GM23338 (cell line): Measurements from ENCODE around the gene ERCC1. TPM values are rescaled to one million over a fixed set of nuclear protein-coding genes. Genes with fewer than 3 reads are reported as not detected.
A peak's percentile ranks its signal among the peaks of the same experiment; 100 is the strongest.

Experiments
- ATAC-seq: fragments of 200-7000 bp; cut with Tn5 transposase; 3 replicates; pipeline ENCODE4 v1.9.1; 2020
- DNase-seq: peaks from one replicate; pipeline ENCODE4 v3.0.0-alpha.2; 2015; ENCODE audit warnings: low spot score
- H2AFZ ChIP-seq: fragments of 200-600 bp; sonication (generic); 2 replicates; pipeline ENCODE4 v1.8.0; 2016; ENCODE audit warnings: antibody characterized with exemption, mild to moderate bottlenecking, moderate library complexity
- H3F3A ChIP-seq: fragments of 200-600 bp; sonication (generic); replicated peaks from 2 replicates; pipeline ENCODE4 v1.8.0; 2017; ENCODE audit warnings: antibody characterized with exemption, mixed run types, low read depth
- H3K27ac ChIP-seq: fragments of 200-600 bp; sonication (generic); 2 replicates; pipeline ENCODE4 v1.6.1; 2016; ENCODE audit warnings: low read depth
- H3K27me3 ChIP-seq: fragments of 200-600 bp; sonication (generic); 2 replicates; pipeline ENCODE4 v1.8.0; 2016; ENCODE audit warnings: mild to moderate bottlenecking, mixed run types, moderate library complexity; ENCODE audit not compliant: insufficient read depth
- H3K36me3 ChIP-seq: fragments of 200-600 bp; sonication (generic); 2 replicates; pipeline ENCODE4 v1.8.0; 2016; ENCODE audit warnings: mild to moderate bottlenecking; ENCODE audit not compliant: insufficient read depth
- H3K4me1 ChIP-seq: fragments of 200-600 bp; sonication (generic); 2 replicates; pipeline ENCODE4 v1.8.0; 2016; ENCODE audit warnings: mild to moderate bottlenecking, moderate library complexity; ENCODE audit not compliant: insufficient read depth
- H3K4me2 ChIP-seq: fragments of 200-600 bp; sonication (generic); 2 replicates; pipeline ENCODE4 v1.7.1; 2017; ENCODE audit warnings: mixed run types
- H3K4me3 ChIP-seq: fragments of 200-600 bp; sonication (generic); 2 replicates; pipeline ENCODE4 v1.6.1; 2016; ENCODE audit warnings: mixed run types
- H3K79me2 ChIP-seq: fragments of 200-600 bp; sonication (generic); replicated peaks from 2 replicates; pipeline ENCODE4 v1.8.0; 2017; ENCODE audit warnings: mild to moderate bottlenecking; ENCODE audit not compliant: insufficient read depth
- H3K9me2 ChIP-seq: fragments of 200-600 bp; sonication (generic); 2 replicates; pipeline ENCODE4 v1.8.0; 2017; ENCODE audit not compliant: insufficient read depth
- H4K20me1 ChIP-seq: fragments of 200-600 bp; sonication (generic); replicated peaks from 2 replicates; pipeline ENCODE4 v1.8.0; 2017; ENCODE audit warnings: mild to moderate bottlenecking; ENCODE audit not compliant: insufficient read depth
- H3K27ac Mint-ChIP-seq: 2 replicates; pipeline ENCODE4 v1.8.0; 2020; ENCODE audit warnings: inconsistent platforms, mild to moderate bottlenecking, moderate library complexity, mixed read lengths
- H3K27me3 Mint-ChIP-seq: 3 replicates; pipeline ENCODE4 v1.8.0; 2022; ENCODE audit warnings: low read depth, mild to moderate bottlenecking, moderate library complexity, mixed read lengths, inconsistent platforms; ENCODE audit not compliant: insufficient read depth, poor library complexity
- H3K36me3 Mint-ChIP-seq: 3 replicates; pipeline ENCODE4 v1.8.0; 2021; ENCODE audit warnings: low read depth, mild to moderate bottlenecking, inconsistent platforms, moderate library complexity, mixed read lengths
- H3K4me1 Mint-ChIP-seq: 3 replicates; pipeline ENCODE4 v1.8.0; 2020; ENCODE audit warnings: mild to moderate bottlenecking, inconsistent platforms, mixed read lengths
- H3K4me3 Mint-ChIP-seq: 3 replicates; pipeline ENCODE4 v1.8.0; 2021; ENCODE audit warnings: moderate library complexity, mild to moderate bottlenecking, inconsistent platforms, mixed read lengths
- H3K9me3 Mint-ChIP-seq: 3 replicates; pipeline ENCODE4 v1.8.0; 2020; ENCODE audit warnings: moderate library complexity, mild to moderate bottlenecking, inconsistent platforms, mixed read lengths
- CREB1 ChIP-seq: fragments of 250-450 bp; sonication (Bioruptor Pico); IDR thresholded peaks from 2 replicates; pipeline ENCODE4 v1.5.0; 2020; ENCODE audit warnings: low read depth, mild to moderate bottlenecking, moderate library complexity
- EZH2phosphoT487 ChIP-seq: fragments of 200-600 bp; sonication (generic); IDR thresholded peaks from one replicate; pipeline ENCODE4 v1.8.1; 2018; ENCODE audit warnings: antibody characterized with exemption; ENCODE audit not compliant: unreplicated experiment
- JUNB ChIP-seq: IDR thresholded peaks from one replicate; pipeline ENCODE4 v1.6.1; 2016; ENCODE audit warnings: antibody characterized with exemption; ENCODE audit not compliant: unreplicated experiment
- NANOG ChIP-seq: IDR thresholded peaks from 2 replicates; pipeline ENCODE4 v1.6.1; 2016; ENCODE audit warnings: antibody characterized with exemption, borderline replicate concordance
- POLR2AphosphoS5 ChIP-seq: IDR thresholded peaks from 2 replicates; pipeline ENCODE4 v1.6.1; 2016; ENCODE audit warnings: antibody characterized with exemption, low read depth
- STAT1 ChIP-seq: IDR thresholded peaks from one replicate; pipeline ENCODE4 v1.6.1; 2016; ENCODE audit warnings: antibody characterized with exemption; ENCODE audit not compliant: unreplicated experiment
- ZNF114 ChIP-seq: fragments of 250-450 bp; sonication (Bioruptor Pico); IDR thresholded peaks from 2 replicates; pipeline ENCODE4 v1.5.0; 2020; ENCODE audit warnings: mild to moderate bottlenecking, moderate library complexity
- ZNF331 ChIP-seq: fragments of 250-450 bp; sonication (Bioruptor Pico); IDR thresholded peaks from 2 replicates; pipeline ENCODE4 v1.5.0; 2020; ENCODE audit warnings: low read depth, mild to moderate bottlenecking, moderate library complexity
- polyA plus RNA-seq: library from polyadenylated mRNA; unstranded; fragments of >200 nt; fragmentation: Nextera tagmentation; extraction: Ambion mirVana; gene quantifications from 2 replicates; pipeline ENCODE4 v1.2.1, GENCODE V29; 2016
- total RNA-seq: library from RNA; depleted of rRNA; stranded (reverse); fragments of >200 nt; shearing (Covaris generic); gene quantifications from 2 replicates; pipeline ENCODE4 v1.2.3, GENCODE V29; 2014
- TF ChIP-seq, protein P1 (sequence below): IDR thresholded peaks from one replicate; pipeline ENCODE4 v1.6.1; 2018; ENCODE audit warnings: antibody characterized with exemption; ENCODE audit not compliant: unreplicated experiment
- TF ChIP-seq, protein P2 (sequence below), 2 experiments: fragments of 200-600 bp in 1 of 2; sonication (generic) in 1 of 2; conservative IDR thresholded peaks; 2 replicates each; pipeline versions ENCODE4 v1.5.1 to v1.6.1; 2016 to 2017; ENCODE audit warnings: antibody characterized with exemption in 2 of 2, low read depth in 2 of 2, mild to moderate bottlenecking in 2 of 2, moderate library complexity in 1 of 2
- TF ChIP-seq, protein P3 (sequence below): fragments of 250-450 bp; sonication (Bioruptor Pico); IDR thresholded peaks from 2 replicates; pipeline ENCODE4 v1.5.0; 2020; ENCODE audit warnings: mild to moderate bottlenecking, moderate library complexity

The ERCC1 gene
- total and polyA plus RNA-seq, 2 experiments from 2014 or later, result 39.0 to 52.3 TPM

DNA sequence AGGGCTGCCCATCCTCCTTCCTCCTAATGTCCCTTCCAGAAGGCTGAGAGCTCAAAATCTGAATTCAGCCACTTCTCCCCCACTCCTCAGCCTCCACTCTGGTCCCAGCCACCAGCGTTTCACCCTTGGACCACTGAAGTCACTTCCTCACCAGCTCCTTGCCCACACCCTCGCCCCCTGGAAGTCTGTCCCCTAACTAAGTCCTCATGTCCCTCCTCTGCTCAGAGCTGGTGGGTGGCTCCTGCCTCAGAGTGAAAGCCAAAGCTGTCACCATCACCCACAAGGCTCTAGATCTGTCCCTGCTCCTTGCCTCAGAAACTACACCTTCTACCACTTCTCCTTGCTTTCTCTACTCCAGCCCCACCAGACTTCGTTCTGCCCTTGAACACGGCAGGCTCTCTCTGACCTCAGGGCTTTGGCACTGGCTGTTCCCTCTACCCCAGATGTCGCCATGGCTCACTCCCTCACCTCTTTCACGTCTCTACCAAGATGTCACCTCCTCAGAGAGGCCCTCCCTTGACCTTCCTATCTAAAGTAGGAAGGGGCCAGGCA is 1.7 kb downstream of the ERCC1 start (continued):
- TF ChIP-seq, protein P1, sequence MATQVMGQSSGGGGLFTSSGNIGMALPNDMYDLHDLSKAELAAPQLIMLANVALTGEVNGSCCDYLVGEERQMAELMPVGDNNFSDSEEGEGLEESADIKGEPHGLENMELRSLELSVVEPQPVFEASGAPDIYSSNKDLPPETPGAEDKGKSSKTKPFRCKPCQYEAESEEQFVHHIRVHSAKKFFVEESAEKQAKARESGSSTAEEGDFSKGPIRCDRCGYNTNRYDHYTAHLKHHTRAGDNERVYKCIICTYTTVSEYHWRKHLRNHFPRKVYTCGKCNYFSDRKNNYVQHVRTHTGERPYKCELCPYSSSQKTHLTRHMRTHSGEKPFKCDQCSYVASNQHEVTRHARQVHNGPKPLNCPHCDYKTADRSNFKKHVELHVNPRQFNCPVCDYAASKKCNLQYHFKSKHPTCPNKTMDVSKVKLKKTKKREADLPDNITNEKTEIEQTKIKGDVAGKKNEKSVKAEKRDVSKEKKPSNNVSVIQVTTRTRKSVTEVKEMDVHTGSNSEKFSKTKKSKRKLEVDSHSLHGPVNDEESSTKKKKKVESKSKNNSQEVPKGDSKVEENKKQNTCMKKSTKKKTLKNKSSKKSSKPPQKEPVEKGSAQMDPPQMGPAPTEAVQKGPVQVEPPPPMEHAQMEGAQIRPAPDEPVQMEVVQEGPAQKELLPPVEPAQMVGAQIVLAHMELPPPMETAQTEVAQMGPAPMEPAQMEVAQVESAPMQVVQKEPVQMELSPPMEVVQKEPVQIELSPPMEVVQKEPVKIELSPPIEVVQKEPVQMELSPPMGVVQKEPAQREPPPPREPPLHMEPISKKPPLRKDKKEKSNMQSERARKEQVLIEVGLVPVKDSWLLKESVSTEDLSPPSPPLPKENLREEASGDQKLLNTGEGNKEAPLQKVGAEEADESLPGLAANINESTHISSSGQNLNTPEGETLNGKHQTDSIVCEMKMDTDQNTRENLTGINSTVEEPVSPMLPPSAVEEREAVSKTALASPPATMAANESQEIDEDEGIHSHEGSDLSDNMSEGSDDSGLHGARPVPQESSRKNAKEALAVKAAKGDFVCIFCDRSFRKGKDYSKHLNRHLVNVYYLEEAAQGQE, result no peak
- TF ChIP-seq ZNF331 (CRISPR knock-in tag), result no peak

DNA sequence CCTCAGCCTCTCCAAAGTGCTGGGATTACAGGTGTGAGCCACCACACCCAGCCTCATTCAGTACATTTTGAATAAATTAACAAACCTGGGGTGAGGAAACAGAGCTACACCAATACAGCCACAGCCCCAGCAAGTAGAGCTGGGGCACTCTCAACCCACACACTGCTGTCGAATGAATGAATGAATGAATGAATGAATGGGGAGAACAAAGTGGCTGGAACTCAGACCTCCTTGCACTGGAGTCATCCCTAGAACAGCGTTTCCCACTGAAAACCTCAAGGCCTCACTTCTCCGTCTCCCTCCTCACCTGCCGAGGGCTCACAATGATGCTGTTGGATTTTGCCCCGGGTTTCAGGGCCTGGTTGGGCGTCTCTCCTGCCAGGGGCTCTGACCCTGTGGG is 2.8 kb downstream of the ERCC1 start:
- no peak for ATAC-seq
- no peaks in the 10 kb centered on the region for H3K9me2 ChIP-seq
- Mint-ChIP-seq H3K27ac (no peak overlapping the region), H3K4me3 (0 out of 3 replicates have a peak overlapping the region, but pooled peaks have one; percentile 6), H3K27me3 (peaks cover 13% of the 10 kb centered on the region), H3K4me1 (peaks cover 23% of the 10 kb centered on the region), H3K36me3 (peaks cover 29% of the 10 kb centered on the region), H3K9me3 (no peaks in the 10 kb centered on the region; the same call in 2 of the 3 replicates)
- H3K4me3 ChIP-seq, result no peak overlapping the region
- H3K36me3 ChIP-seq, result no peaks in the 10 kb centered on the region; the same call in 1 of the 2 replicates
- H3K79me2 ChIP-seq, result peaks cover 5% of the 10 kb centered on the region; the same call in 1 of the 2 replicates
- H4K20me1 ChIP-seq, result peaks cover 2% of the 10 kb centered on the region; the same call in 1 of the 2 replicates
- H3K4me2 ChIP-seq, result no peak overlapping the region
- peaks cover 12% of the 10 kb centered on the region; the same call in 1 of the 2 replicates for H3F3A ChIP-seq
- DNase-seq, result no peak
- peaks cover 14% of the 10 kb centered on the region; the same call in 1 of the 2 replicates for H3K4me1 ChIP-seq
- H3K27ac ChIP-seq, result no peak overlapping the region
- no peaks in the 10 kb centered on the region for H3K27me3 ChIP-seq
- H2AFZ ChIP-seq, result no peak overlapping the region
- TF ChIP-seq ZNF114 (CRISPR knock-in tag) (no peak), CREB1 (CRISPR knock-in tag) (no peak), STAT1 (no peak), JUNB (no peak), NANOG (no peak), EZH2phosphoT487 (no peak), POLR2AphosphoS5 (no peak)
- TF ChIP-seq, protein P2, sequence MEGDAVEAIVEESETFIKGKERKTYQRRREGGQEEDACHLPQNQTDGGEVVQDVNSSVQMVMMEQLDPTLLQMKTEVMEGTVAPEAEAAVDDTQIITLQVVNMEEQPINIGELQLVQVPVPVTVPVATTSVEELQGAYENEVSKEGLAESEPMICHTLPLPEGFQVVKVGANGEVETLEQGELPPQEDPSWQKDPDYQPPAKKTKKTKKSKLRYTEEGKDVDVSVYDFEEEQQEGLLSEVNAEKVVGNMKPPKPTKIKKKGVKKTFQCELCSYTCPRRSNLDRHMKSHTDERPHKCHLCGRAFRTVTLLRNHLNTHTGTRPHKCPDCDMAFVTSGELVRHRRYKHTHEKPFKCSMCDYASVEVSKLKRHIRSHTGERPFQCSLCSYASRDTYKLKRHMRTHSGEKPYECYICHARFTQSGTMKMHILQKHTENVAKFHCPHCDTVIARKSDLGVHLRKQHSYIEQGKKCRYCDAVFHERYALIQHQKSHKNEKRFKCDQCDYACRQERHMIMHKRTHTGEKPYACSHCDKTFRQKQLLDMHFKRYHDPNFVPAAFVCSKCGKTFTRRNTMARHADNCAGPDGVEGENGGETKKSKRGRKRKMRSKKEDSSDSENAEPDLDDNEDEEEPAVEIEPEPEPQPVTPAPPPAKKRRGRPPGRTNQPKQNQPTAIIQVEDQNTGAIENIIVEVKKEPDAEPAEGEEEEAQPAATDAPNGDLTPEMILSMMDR (conservative IDR thresholded peaks at IDR 0.05; ENCODE audit: low read depth in 2 of 2), result no peak
- TF ChIP-seq, protein P3, sequence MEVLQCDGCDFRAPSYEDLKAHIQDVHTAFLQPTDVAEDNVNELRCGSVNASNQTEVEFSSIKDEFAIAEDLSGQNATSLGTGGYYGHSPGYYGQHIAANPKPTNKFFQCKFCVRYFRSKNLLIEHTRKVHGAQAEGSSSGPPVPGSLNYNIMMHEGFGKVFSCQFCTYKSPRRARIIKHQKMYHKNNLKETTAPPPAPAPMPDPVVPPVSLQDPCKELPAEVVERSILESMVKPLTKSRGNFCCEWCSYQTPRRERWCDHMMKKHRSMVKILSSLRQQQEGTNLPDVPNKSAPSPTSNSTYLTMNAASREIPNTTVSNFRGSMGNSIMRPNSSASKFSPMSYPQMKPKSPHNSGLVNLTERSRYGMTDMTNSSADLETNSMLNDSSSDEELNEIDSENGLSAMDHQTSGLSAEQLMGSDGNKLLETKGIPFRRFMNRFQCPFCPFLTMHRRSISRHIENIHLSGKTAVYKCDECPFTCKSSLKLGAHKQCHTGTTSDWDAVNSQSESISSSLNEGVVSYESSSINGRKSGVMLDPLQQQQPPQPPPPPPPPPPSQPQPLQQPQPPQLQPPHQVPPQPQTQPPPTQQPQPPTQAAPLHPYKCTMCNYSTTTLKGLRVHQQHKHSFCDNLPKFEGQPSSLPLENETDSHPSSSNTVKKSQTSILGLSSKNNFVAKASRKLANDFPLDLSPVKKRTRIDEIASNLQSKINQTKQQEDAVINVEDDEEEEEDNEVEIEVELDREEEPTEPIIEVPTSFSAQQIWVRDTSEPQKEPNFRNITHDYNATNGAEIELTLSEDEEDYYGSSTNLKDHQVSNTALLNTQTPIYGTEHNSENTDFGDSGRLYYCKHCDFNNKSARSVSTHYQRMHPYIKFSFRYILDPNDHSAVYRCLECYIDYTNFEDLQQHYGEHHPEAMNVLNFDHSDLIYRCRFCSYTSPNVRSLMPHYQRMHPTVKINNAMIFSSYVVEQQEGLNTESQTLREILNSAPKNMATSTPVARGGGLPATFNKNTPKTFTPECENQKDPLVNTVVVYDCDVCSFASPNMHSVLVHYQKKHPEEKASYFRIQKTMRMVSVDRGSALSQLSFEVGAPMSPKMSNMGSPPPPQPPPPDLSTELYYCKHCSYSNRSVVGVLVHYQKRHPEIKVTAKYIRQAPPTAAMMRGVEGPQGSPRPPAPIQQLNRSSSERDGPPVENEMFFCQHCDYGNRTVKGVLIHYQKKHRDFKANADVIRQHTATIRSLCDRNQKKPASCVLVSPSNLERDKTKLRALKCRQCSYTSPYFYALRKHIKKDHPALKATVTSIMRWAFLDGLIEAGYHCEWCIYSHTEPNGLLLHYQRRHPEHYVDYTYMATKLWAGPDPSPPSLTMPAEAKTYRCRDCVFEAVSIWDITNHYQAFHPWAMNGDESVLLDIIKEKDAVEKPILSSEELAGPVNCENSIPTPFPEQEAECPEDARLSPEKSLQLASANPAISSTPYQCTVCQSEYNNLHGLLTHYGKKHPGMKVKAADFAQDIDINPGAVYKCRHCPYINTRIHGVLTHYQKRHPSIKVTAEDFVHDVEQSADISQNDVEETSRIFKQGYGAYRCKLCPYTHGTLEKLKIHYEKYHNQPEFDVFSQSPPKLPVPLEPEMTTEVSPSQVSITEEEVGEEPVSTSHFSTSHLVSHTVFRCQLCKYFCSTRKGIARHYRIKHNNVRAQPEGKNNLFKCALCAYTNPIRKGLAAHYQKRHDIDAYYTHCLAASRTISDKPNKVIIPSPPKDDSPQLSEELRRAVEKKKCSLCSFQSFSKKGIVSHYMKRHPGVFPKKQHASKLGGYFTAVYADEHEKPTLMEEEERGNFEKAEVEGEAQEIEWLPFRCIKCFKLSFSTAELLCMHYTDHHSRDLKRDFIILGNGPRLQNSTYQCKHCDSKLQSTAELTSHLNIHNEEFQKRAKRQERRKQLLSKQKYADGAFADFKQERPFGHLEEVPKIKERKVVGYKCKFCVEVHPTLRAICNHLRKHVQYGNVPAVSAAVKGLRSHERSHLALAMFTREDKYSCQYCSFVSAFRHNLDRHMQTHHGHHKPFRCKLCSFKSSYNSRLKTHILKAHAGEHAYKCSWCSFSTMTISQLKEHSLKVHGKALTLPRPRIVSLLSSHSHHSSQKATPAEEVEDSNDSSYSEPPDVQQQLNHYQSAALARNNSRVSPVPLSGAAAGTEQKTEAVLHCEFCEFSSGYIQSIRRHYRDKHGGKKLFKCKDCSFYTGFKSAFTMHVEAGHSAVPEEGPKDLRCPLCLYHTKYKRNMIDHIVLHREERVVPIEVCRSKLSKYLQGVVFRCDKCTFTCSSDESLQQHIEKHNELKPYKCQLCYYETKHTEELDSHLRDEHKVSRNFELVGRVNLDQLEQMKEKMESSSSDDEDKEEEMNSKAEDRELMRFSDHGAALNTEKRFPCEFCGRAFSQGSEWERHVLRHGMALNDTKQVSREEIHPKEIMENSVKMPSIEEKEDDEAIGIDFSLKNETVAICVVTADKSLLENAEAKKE (CRISPR knock-in tag), result no peak
